Smooth muscle cell (in vitro differentiated cells): ENCODE measurements around the gene LDLRAP1. TPM values are rescaled to one million over a fixed set of nuclear protein-coding genes. Genes with fewer than 3 reads are reported as not detected.

ENCODE experiments used
- DNase-seq: peaks from one replicate; lab custom pipeline; 2025; ENCODE audit not compliant: unreplicated experiment; lab: John Stamatoyannopoulos, UW
- H2AFZ ChIP-seq: fragments of 200-600 bp; sonication (generic); 2 replicates; pipeline ENCODE4 v1.6.0; 2016; ENCODE audit warnings: antibody characterized with exemption, low read depth, mild to moderate bottlenecking
- H3F3A ChIP-seq: fragments of 200-600 bp; sonication (generic); 2 replicates; pipeline ENCODE4 v1.6.0; 2017; ENCODE audit warnings: antibody characterized with exemption, low read depth
- H3K27ac ChIP-seq: fragments of 200-600 bp; sonication (generic); 2 replicates; pipeline ENCODE4 v1.5.1; 2016; ENCODE audit warnings: low read depth, mild to moderate bottlenecking
- H3K27me3 ChIP-seq: fragments of 200-600 bp; sonication (generic); 2 replicates; pipeline ENCODE4 v1.6.1; 2016; ENCODE audit warnings: low read depth, mild to moderate bottlenecking
- H3K36me3 ChIP-seq: fragments of 200-600 bp; sonication (generic); 2 replicates; pipeline ENCODE4 v1.5.1; 2016; ENCODE audit warnings: low read depth
- H3K4me1 ChIP-seq: fragments of 200-600 bp; sonication (generic); 2 replicates; pipeline ENCODE4 v1.5.1; 2016; ENCODE audit warnings: low read depth
- H3K4me2 ChIP-seq: fragments of 200-600 bp; sonication (generic); 2 replicates; pipeline ENCODE4 v1.6.0; 2016; ENCODE audit warnings: mild to moderate bottlenecking
- H3K4me3 ChIP-seq: fragments of 200-600 bp; sonication (generic); 2 replicates; pipeline ENCODE4 v1.5.1; 2016; ENCODE audit warnings: mild to moderate bottlenecking
- H3K79me2 ChIP-seq: fragments of 200-600 bp; sonication (generic); 2 replicates; pipeline ENCODE4 v1.6.0; 2016; ENCODE audit warnings: low read depth, mild to moderate bottlenecking
- H3K9ac ChIP-seq: fragments of 200-600 bp; sonication (generic); 2 replicates; pipeline ENCODE4 v1.6.0; 2016; ENCODE audit warnings: low read depth
- H3K9me3 ChIP-seq: fragments of 200-600 bp; sonication (generic); replicated peaks from 2 replicates; pipeline ENCODE4 v1.5.1; 2016; ENCODE audit warnings: low read depth
- H4K20me1 ChIP-seq: fragments of 200-600 bp; sonication (generic); 2 replicates; pipeline ENCODE4 v1.6.0; 2016; ENCODE audit warnings: low read depth
- CTCF ChIP-seq: fragments of 200-600 bp; sonication (generic); IDR thresholded peaks from 2 replicates; pipeline ENCODE4 v1.5.1; 2017; ENCODE audit warnings: borderline replicate concordance, mild to moderate bottlenecking, antibody characterized with exemption; ENCODE audit not compliant: insufficient read depth, poor library complexity, severe bottlenecking
- WGBS: methylation state at CpG from one replicate; pipeline ENCODE4 v1.1.7; 2016; ENCODE audit warnings: low lambda C conversion rate; 5-methylcytosine and 5-hydroxymethylcytosine counted together
- polyA plus RNA-seq: library from polyadenylated mRNA; unstranded; fragments of >200 nt; fragmentation: Nextera tagmentation; extraction: Ambion mirVana; gene quantifications from 2 replicates; pipeline ENCODE4 v1.2.1, GENCODE V29; 2016
- total RNA-seq: library from RNA; depleted of rRNA; stranded (reverse); fragments of >200 nt; gene quantifications from 2 replicates; pipeline ENCODE4 v1.2.3, GENCODE V29; 2014

The LDLRAP1 gene
- total and polyA plus RNA-seq, 2 experiments from 2014 or later, result 19.5 to 39.0 TPM

- Histone ChIP-seq H3K27me3 (no peaks in the 10 kb centered on the region), H3K36me3 (no peaks in the 10 kb centered on the region), H2AFZ (no peak overlapping the region), H3K27ac (no peak overlapping the region), H3K9me3 (no peaks in the 10 kb centered on the region), H3K4me3 (no peak overlapping the region), H4K20me1 (no peaks in the 10 kb centered on the region), H3K79me2 (no peaks in the 10 kb centered on the region), H3K4me2 (no peak overlapping the region), H3F3A (no peaks in the 10 kb centered on the region), H3K4me1 (no peaks in the 10 kb centered on the region), H3K9ac (no peak overlapping the region)
- DNase-seq, result no peak
- 93% methylated on average over 8 of the region's 11 CpGs for WGBS
- no peak for TF ChIP-seq CTCF
Measured at GRCh38 chr1:25531082-25531461, 12.3 kb upstream of the LDLRAP1 start.

GRCh38 chr1:25532970-25533369 lies 10.4 kb upstream of the LDLRAP1 start:
- H3K9me3 ChIP-seq, result no peaks in the 10 kb centered on the region
- no peak overlapping the region for H3K27ac ChIP-seq
- DNase-seq, result no peak
- H3K36me3 ChIP-seq, result no peaks in the 10 kb centered on the region
- 91% methylated on average over 3 of the region's 3 CpGs for WGBS
- H2AFZ ChIP-seq, result no peak overlapping the region
- H3K4me1 ChIP-seq, result no peaks in the 10 kb centered on the region
- H4K20me1 ChIP-seq, result no peaks in the 10 kb centered on the region
- no peaks in the 10 kb centered on the region for H3K27me3 ChIP-seq
- no peak overlapping the region for H3K4me3 ChIP-seq
- no peak overlapping the region for H3K4me2 ChIP-seq
- H3F3A ChIP-seq, result no peaks in the 10 kb centered on the region
- H3K79me2 ChIP-seq, result no peaks in the 10 kb centered on the region
- no peak for TF ChIP-seq CTCF
- no peak overlapping the region for H3K9ac ChIP-seq

DNA sequence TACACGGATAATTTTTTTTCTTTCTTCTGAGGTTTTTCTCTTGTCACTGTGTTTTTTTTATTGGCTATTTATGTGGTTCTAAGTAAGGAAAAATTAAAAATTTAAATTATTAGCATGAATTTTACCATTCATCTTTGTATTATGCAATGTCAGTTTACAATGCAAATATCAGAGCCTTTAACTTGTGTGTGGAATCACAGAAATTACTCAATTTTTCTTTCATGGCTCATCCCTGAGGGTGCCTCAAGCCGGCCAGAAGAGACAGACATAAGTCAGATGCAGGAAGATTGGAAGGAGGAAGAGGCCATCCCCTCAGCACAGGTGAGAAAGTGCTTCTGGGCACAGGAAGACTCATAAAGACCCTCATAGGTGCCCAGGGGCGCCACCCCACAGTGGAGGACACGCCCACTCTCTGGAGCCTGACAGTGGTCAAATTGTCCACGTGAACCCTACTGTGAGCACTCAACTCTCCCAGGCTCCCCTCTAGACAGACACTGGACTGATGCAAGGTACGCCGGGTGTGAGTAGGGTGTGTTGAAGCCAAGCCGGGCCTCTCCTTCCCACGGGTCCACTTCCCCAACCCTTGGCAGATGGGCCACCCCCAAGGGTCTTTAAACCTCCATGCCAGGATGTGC lies 9.5 kb upstream of the LDLRAP1 start:
- H4K20me1 ChIP-seq, result no peaks in the 10 kb centered on the region
- H3K4me3 ChIP-seq, result no peak overlapping the region
- no peaks in the 10 kb centered on the region for H3K9me3 ChIP-seq
- DNase-seq, result no peak
- H3K79me2 ChIP-seq, result no peaks in the 10 kb centered on the region
- H3K27me3 ChIP-seq, result no peaks in the 10 kb centered on the region
- H3K9ac ChIP-seq, result no peak overlapping the region
- no peaks in the 10 kb centered on the region for H3K4me1 ChIP-seq
- WGBS, result 89% methylated on average over 9 of the region's 9 CpGs
- no peaks in the 10 kb centered on the region for H3F3A ChIP-seq
- H2AFZ ChIP-seq, result no peak overlapping the region
- no peak for TF ChIP-seq CTCF
- H3K36me3 ChIP-seq, result no peaks in the 10 kb centered on the region
- no peak overlapping the region for H3K4me2 ChIP-seq
- H3K27ac ChIP-seq, result no peak overlapping the region

GRCh38 chr1:25534410-25534788 lies 9.0 kb upstream of the LDLRAP1 start:
- no peaks in the 10 kb centered on the region for H3F3A ChIP-seq
- TF ChIP-seq CTCF, result no peak
- no peak overlapping the region for H3K4me3 ChIP-seq
- 98% methylated on average over 4 of the region's 4 CpGs for WGBS
- no peaks in the 10 kb centered on the region for H3K27me3 ChIP-seq
- no peaks in the 10 kb centered on the region for H3K9me3 ChIP-seq
- H3K4me2 ChIP-seq, result no peak overlapping the region
- no peaks in the 10 kb centered on the region for H3K36me3 ChIP-seq
- no peak overlapping the region for H2AFZ ChIP-seq
- H3K9ac ChIP-seq, result no peak overlapping the region
- H3K4me1 ChIP-seq, result no peaks in the 10 kb centered on the region
- H3K79me2 ChIP-seq, result no peaks in the 10 kb centered on the region
- H4K20me1 ChIP-seq, result no peaks in the 10 kb centered on the region
- H3K27ac ChIP-seq, result no peak overlapping the region
- no peak for DNase-seq
